Fibroblast of peridontal ligament (primary cell): Measurements from ENCODE around the gene VSTM2B.

Source experiments
- DNase-seq: peaks from one replicate; pipeline ENCODE4 v3.0.0-alpha.2; 2010; ENCODE audit errors: extremely low read depth

VSTM2B gene

GRCh38 chr19:29515706-29516357, 10.0 kb upstream of the VSTM2B start:
- no peak for DNase-seq

DNA sequence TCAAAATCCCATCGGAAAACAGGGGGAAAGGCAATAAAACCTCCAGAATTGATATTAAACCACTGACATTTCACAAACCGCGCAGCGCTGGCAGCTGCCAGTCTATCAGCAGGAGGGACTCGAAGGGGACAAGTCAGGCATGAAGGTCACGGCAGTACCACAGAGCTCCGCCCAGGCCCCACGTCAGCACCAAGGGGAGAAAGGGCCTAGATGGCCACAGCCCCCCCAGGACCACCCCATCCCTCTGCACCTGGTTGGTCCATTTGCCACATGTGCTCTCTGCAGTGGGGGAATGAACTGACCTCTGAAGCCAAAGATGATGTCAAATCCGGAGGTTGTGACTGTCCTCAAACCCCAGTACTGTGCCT, 9.5 kb upstream of the VSTM2B start:
- no peak for DNase-seq

DNA sequence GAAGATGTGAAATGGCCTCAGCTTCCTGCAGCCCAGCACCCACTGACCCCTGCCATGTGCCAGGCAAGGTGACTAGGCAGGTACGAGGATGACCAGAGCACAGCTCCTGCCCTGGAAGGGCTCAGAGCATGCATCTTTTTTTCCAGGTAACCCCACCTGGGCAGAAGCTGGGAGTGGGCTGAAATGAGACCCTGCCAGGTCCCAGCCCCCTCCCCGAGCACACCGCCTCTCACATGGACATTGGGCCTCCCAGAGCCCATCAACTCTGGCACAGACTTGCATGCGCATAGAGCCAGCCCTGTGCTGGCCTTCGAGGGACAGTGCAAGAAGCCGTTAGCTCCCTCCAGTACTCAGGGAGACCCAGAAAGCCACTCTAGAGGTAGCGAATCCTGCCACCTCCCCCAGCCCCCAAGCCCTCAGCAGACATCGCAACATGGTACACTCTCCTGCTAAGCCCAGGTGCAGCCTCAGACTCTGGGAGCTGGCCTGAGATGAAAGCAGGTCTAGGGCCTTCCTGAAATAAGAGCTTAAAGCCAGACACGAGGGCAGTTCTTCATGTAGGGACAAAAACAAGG, 8.9 kb upstream of the VSTM2B start:
- DNase-seq: no peak

DNA sequence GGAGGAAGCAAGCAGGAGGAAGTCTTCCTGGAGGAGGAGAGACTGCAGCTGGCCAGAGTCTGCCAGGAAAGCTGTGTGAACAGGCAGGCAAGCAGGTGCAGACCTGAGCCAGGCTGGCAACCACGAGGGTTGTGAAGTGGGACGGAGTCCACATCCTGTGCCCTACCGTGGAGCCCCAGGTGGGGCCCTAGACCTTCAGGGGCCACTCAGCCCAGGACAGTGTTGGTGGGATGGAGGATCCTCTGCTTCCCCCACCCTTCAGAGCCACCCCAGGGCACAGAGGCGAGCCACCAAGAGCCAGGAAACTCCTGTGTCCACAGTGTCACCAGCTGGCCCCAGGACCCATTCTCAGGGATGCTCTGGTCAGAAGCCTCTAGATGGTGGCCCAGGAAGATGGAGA, 8.4 kb upstream of the VSTM2B start:
- no peak for DNase-seq

DNA sequence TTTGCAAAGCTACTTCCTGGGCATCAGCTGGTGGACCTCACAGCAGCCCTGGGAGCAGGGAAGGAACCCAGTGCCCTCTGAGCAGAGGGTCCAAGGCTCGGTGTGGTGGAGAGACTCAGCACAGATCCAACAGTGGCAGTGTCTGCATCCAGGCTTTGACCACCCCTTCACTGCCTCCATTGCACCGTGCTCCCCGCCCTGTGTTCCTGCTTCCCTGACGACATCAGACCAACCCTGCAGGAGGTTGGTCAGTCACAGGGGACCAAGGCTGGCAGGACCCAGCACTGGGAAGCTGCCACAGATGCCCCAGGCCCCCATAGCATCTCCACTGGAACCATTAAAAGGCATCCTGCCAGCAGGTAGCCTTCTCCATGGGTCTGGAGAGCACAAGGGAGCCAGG, 7.8 kb upstream of the VSTM2B start:
- no peak for DNase-seq

- no peak for DNase-seq
These were observed 6.6 kb upstream of the VSTM2B start for GRCh38 chr19:29519146-29519545.

DNA sequence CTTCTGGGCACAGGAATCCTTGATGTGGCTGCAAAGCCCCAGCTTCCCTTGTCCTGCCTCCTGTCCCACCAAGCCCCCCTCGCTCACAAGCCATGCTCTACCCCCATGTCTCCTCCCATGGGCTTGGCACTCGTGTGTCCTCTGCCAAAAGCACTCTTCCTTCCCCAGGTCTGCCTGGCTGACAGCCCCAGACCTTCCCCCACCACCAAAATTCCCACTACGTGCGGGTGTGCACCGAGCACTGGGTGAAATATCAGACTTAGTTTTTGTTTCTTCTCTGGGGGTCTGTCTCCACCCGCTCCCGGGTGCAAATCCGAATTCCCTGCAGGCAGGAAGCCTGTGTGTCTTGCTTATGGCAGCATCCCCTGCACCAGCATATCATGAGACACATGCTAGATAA, 5.9 kb upstream of the VSTM2B start:
- no peak for DNase-seq

- no peak for DNase-seq
These were observed 5.4 kb upstream of the VSTM2B start for GRCh38 chr19:29520390-29520789.

DNA sequence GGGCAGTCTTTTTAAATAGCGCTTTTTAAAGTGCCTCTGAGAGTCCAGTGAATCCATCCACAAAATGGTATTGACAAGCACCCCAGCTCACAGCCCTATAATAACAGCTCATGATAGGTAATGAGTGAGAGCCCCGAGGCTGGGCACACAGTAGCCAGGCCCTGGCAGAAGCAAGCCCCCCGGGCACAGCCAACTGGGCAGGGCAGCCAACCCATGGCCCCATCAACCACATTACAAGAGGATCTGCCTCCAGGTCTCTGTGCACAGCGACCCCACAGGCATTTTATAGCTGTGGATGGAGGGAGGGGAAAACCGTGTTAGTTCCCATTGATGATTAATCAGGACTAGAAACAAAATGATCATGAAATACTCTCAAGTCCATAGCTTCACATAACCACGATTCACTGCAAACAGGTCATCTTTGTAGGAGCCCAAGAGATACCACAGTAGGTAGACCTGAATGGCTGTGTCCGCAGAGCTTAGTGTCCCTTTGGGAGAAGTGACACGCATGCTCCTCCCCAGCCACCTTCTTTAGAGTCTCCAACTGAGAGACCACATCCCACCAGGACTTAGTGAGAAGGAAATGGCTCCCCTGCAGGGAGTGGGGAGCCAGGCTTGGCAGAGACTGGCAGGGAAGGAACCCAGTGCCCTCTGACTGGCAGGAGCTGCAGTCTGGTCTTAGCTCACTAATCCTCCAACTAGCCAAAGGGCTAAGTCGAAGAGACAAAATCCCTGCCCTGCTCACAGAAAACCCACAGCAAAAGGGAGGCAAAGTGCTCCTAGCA, 4.3 kb upstream of the VSTM2B start:
- DNase-seq: no peak

DNA sequence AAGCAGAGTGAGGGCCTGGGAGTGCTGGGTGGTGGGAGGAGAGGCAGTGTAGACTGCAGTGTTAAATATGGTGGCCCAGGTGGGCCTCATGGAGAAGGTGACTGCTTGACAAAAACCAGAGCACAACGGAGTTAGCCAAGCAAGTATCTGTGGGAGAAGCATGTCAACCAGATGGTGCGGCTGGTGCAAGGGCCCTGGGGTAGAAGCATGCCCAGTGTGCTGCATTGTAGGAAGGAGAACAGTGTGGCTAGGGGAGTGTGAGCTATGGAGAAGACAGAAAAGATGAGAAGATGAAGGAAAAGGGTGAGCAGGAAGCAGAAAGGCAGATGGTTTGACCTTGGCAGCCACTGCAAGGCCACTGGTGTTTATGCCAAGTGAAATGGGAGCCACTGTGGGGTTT, 2.2 kb upstream of the VSTM2B start:
- DNase-seq: no peak

DNA sequence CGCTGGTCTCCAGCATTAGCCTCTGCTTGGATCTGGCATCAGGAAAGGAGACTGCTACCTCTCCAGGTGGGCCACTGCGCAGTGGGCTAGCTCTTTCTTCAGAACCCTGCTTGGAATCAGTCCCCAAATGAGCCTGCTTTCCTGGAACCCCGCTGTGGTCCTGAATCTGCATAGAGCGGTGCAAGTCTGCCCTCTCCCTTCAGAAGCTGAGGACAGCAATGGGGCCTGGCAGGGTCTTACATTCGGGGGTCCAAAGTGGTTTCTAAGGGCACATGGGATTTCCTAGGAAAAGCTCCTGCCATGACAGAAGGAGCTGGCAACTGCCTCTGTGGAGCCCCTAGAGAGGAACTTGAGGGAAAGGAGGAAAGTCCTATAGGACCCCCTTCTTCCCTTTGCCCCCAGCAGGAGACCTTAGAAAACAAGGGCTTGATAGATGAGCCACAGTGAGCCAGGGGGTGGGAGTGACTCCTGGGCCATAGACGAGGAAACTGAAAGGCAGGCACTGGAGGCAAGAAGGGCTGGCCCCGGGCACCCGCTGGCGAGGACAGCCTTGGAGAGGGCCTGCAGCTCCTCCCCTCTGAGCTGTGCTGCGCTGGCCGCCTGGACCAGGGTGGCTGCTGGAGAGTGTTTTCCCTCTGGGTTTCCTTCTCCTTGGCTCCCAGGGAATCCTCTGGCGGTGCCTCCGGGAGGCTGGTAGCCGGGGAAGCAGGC, 1.4 kb upstream of the VSTM2B start:
- no peak for DNase-seq

- DNase-seq: no peak
These were observed 622 bp upstream of the VSTM2B start for GRCh38 chr19:29524912-29525831.

DNA sequence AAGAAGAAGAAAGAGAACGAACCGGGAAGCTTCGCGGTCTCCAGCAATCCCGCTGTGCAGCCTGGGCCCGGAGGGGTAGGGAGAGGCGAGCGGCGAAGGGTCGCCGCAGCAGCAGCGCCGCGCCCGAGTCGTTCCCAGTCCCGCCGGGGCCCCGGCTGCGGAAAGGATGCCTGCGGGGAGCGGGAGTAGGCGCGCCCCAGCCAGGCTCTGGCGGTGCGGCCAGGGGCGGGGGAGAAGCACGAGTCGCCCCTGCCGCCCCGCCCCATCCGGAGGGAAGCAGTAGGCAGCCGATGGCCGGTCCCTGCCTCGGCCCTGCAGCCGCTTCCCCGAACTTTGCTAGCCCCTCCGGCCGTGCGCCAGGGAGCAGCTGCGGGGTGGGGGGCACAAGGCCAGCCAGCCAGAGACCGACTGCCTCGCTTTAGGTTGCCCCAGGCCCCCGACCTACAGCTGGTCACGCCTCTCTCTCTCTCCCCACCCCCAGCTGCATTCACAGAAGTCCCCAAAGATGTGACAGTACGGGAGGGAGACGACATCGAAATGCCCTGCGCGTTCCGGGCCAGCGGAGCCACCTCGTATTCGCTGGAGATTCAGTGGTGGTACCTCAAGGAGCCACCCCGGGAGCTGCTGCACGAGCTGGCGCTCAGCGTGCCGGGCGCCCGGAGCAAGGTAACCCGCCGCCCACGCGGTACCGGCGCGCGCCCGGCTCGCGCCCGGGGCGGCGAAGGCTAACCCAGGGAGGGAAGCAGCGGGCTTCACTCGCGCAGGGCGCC, 1.1 kb downstream of the VSTM2B start:
- no peak for DNase-seq

DNA sequence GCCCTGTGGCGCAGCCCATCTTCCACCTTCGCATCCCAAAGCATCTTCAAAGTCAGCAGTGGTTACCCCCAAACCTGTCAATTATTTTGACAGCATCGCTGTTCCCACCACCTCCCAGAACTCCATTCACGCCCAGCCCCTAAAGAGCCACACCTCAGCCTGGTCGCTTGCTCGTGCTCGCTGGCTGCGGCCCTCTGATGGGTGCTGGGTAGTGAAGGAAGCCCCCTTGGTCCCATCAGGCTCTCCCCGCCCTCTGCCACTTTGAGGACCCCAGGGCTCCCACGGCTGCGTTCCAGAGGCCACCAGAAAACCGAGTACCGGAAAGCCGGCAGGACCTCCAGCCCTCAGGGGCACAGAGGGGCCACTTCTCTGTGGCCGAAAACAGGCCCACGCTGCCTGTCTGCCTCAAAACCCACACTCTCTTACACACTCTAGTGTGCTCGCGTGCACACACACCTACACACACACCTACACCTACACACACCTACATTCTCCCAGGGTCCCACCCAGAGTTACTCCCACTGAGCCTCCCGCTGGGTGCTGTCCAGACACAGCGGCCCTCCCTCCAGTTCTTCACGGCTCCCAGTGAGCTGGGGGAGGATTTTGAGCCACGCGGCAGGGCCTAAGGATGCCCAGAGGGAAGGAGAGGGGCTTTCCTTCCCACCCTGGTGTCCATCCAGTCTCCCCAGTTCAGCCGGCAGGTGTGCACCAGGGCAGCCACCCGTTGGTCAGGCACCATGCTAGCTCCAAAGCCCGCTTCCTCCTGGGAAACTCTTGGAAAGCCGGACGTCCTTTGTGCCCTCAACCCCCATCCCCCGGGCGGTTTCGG, 1.9 kb downstream of the VSTM2B start:
- no peak for DNase-seq

DNA sequence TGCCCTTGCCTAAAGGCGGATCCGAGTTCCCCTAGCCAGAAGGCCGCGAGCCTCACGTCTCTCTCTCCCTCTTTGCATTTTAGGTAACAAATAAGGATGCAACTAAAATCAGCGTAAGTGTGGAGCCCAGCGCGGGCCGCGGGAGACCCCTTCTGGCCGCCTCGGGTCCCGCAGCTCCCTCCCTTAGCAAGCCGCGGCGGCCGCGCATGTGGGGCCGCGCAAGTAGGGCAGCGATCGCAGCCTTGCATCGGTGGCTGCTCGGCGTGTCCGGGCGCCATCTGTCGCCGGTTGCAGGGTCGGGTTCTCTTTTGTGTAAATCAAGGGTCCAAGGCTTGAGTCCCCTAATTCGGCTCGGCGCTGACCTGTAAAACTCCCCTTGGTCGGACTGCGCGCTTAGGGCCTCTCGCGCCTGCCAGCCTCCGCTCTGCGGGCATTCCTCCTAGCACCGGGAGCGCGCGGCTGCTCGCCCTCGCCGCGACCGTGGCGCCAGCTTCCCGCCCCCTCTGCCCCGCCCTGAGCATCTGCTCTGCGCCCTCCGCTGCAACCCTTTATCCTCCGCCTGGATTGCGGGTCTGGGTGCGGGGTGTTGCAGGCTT, 2.7 kb downstream of the VSTM2B start:
- DNase-seq: peak; percentile 51

DNA sequence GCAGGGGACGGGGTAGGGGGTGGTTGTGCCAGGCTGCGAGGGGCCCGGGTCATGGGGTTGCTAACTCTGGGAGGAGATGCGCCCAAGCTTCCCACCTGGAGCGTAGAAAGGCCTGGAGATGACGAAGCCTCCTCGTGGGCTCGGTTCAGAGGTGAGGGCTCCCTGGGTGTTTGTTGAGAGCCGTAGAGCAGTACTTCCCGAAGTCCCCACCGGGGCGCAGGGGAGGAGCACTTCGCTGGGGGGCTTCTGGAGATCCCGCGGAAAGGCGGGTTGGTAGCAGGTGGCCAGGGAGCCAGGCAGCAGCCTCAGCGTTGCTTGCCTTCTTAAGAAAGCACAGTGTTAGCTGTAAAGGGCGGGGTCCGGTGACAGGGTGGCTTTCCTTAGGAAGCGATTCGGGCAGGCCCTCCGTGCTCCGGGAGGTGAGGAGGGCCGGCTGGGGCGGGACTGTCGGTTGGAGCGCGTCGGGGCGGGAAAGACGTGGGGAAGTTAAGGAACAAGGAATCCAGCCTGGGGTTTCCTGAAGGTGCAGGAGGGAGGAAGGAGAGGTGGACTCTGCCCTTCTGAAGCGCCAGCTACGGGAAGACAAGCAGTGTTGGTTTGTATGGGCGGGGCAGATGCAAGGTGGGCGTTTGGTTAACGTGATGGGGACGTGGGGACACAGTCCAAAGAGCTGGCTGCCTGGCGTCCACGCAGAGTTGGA, 3.3 kb downstream of the VSTM2B start:
- DNase-seq: no peak

- DNase-seq: no peak
These were observed 4.1 kb downstream of the VSTM2B start for GRCh38 chr19:29529646-29530539.
